NCI-H2196 treated with DMSO at 0.1 percent for 48 hours (cell line): ENCODE results near the gene FOXN3.

Experiments used
- DNase-seq: peaks from one replicate; lab custom pipeline; 2025; ENCODE audit not compliant: unreplicated experiment; lab: John Stamatoyannopoulos, UW

FOXN3 gene

GRCh38 chr14:89283327-89284060, 133.5 kb downstream of the FOXN3 start:
- DNase-seq: no peak

GRCh38 chr14:89282191-89282590, 134.8 kb downstream of the FOXN3 start:
- no peak for DNase-seq

DNA sequence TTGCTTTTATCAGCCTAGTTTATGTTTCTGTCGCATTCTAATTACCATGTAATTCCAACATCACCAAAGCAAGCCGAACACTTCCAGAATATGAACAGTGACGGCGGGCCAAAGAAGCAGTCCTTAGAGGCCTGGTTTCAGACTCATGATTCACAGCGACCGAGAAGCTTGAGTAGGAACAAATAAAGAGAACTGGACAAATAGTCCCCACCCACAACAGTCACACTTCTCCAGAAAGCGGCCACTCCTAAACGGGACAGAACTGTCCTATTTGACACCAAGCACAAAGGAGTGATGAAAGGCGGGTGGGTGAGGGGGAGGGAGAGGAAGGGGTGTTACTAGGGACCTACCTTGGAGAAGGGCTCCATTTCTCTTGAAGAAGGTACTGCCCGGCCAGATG, 136.4 kb downstream of the FOXN3 start:
- DNase-seq: no peak

GRCh38 chr14:89279649-89280232, 137.3 kb downstream of the FOXN3 start:
- no peak for DNase-seq

DNA sequence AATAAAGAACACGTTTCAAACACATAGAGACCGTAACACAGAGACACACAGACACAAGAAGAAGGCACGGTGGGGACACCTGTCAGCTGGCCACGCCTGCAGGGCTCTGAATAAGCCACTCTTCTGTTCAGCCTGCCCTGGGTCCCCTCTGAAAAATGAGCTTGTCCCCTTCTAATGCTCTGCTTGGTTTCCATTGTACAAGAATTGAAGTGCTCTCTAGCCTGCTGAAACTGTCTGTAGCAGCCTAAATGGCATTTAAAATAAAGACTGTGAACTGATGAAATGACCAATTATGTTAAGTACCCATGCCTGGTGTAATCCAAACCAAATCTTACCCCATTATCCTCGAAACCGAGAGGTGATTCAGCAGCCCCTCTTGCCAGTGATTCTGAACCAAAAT, 139.8 kb downstream of the FOXN3 start:
- DNase-seq: no peak

- DNase-seq: no peak
These were observed 140.5 kb downstream of the FOXN3 start for GRCh38 chr14:89276424-89276975.

GRCh38 chr14:89270439-89271227, 146.4 kb downstream of the FOXN3 start:
- no peak for DNase-seq

GRCh38 chr14:89269404-89269803, 147.6 kb downstream of the FOXN3 start:
- no peak for DNase-seq

GRCh38 chr14:89268514-89268913, 148.5 kb downstream of the FOXN3 start:
- no peak for DNase-seq

- no peak for DNase-seq
These were observed 149.4 kb downstream of the FOXN3 start for GRCh38 chr14:89267656-89268055.

DNA sequence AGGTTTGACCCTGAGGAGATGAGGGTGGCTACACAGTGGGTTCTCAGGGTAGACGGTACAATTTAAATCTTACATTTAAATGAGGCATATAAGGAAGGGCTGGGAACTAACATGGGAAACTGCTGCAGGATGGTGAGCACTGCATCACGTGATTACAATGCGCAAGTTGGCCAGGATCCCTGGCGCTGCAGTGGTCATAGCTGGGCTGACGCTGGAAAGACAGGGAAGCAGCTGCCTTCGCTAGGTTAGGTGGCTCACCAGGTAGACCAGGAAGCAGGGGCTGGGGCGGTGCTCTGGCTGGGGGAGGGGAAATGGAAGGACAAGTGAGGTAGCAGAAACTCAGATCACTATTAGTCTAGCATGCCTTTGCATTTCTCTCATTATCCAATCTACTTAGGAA, 149.9 kb downstream of the FOXN3 start:
- no peak for DNase-seq

DNA sequence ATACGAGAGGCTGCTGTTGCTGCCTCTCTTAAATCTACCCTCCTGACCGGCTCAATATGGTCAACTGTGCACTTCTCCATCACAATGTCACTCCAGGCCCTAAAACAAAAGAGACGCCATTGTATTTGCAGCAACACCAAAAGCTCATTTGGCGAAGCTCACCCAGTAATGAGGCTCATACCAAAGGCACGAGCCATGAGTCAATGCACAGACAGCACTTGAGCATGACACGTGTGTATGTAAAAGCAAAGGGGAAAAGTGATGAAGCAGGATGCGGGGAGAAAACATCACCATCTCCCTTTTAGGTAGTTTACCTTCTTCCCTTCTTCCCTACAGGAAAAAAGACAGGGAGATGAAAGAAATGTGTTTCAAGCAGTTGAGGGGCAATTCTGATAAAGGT, 150.3 kb downstream of the FOXN3 start:
- no peak for DNase-seq

DNA sequence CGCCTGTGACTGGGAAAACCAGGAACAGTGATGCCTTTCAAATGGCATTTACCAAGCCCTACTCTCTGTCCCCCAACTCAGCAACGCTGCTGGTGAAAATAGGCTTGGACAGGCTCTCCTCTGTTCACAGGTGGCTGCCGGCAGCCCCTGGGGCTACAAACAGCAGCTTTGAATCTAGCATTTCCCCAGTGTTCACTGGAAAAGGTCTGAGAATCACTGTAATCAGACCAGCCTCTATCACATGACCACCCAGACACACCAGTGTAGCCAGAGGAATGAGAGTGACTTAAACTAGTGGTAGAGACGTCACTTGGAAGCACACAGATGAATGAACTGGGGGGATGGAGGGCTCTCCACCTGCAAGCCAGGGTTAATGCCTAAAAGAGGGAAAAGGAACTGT, 151.8 kb downstream of the FOXN3 start:
- no peak for DNase-seq

GRCh38 chr14:89264196-89264800, 152.7 kb downstream of the FOXN3 start:
- no peak for DNase-seq

GRCh38 chr14:89262041-89262440, 155.0 kb downstream of the FOXN3 start:
- no peak for DNase-seq

- DNase-seq: no peak
These were observed 156.1 kb downstream of the FOXN3 start for GRCh38 chr14:89260898-89261297.

- DNase-seq: no peak
These were observed 157.0 kb downstream of the FOXN3 start for GRCh38 chr14:89259951-89260609.

- no peak for DNase-seq
These were observed 158.2 kb downstream of the FOXN3 start for GRCh38 chr14:89258728-89259273.

DNA sequence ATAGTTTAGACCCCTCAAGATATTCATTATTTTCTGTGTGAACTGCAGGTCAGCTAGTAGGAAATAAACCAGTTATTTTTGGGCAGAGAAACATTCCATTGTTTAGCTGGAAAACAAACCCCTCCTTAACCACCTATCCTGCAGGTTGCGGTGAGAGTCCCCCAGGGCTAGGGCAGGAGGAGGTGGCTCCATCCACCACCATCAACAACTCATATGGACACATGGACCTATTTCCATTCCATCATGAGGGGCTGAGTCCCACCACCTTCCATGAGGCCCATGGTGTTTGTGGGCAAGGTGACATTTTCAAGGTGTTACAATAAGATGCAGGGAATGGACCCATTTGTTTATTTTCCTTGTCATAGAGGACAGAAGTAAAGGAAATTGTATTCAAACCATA, 160.1 kb downstream of the FOXN3 start:
- no peak for DNase-seq

GRCh38 chr14:89256283-89256682, 160.8 kb downstream of the FOXN3 start:
- DNase-seq: no peak

DNA sequence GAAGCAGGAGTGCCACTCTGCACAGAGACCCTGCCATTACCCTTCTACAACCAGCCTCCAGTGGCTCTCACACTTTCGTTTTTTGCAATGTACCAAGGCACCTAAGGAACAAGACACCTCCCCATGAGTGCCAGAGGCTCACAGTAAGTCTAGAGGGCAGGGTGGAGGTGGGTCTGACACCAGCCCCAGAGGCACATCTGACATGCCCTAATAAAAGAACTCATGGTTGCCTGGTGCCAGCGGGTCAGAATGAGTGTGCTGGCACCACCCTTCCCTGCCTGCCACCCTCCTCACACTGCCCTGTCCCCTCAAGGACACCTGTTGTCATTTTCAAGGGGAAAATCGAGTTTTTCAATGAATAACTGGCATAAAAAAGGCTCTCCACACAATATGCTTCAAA, 161.2 kb downstream of the FOXN3 start:
- no peak for DNase-seq
